H1 (cell line): ENCODE measurements around the gene DYNLRB1. TPM values are rescaled to one million over a fixed set of nuclear protein-coding genes. Genes with fewer than 3 reads are reported as not detected.

ENCODE experiments used
- CTCF ChIA-PET: fragments of 300-600 bp; sonication (Branson Sonifier 250); formaldehyde crosslinking; loops from one replicate; lab custom pipeline; 2021; ENCODE audit not compliant: partially characterized antibody; lab: Charles Lee
- POLR2A ChIA-PET: fragments of 300-600 bp; sonication (Branson Sonifier 250); formaldehyde crosslinking; loops from one replicate; lab custom pipeline; 2021; ENCODE audit warnings: inconsistent platforms; ENCODE audit not compliant: partially characterized antibody; lab: Charles Lee
- DNase-seq, 2 experiments: peaks; one replicate each; pipeline versions ENCODE4 v3.0.0 to v3.0.0-alpha.2; 2010 to 2022; ENCODE audit warnings: low spot score in 2 of 2, low read depth in 1 of 2, mixed read lengths in 1 of 2
- FAIRE-seq: peaks from 2 replicates; lab custom pipeline; 2011; peaks lifted over from hg19 to GRCh38; lab: Jason Lieb, UNC
- H2AFZ ChIP-seq: 2 replicates; pipeline ENCODE4 v1.8.1; 2012; ENCODE audit warnings: low read length, inconsistent platforms
- H2AK5ac ChIP-seq: 2 replicates; pipeline ENCODE4 v1.6.1; 2013; ENCODE audit warnings: low read depth, low read length
- H2BK120ac ChIP-seq: replicated peaks from 2 replicates; pipeline ENCODE3; 2013; ENCODE audit warnings: low read depth, low read length, inconsistent platforms
- H2BK12ac ChIP-seq: 2 replicates; pipeline ENCODE4 v1.6.1; 2013; ENCODE audit warnings: low read depth, low read length
- H2BK15ac ChIP-seq: 2 replicates; pipeline ENCODE4 v1.6.1; 2013; ENCODE audit warnings: low read length
- H2BK20ac ChIP-seq: 2 replicates; pipeline ENCODE4 v1.6.1; 2013; ENCODE audit warnings: low read length
- H2BK5ac ChIP-seq: 2 replicates; pipeline ENCODE4 v1.6.1; 2013; ENCODE audit warnings: low read depth, low read length
- H3K14ac ChIP-seq: 2 replicates; pipeline ENCODE4 v1.6.1; 2013; ENCODE audit warnings: inconsistent platforms; ENCODE audit not compliant: insufficient read length
- H3K18ac ChIP-seq: 2 replicates; pipeline ENCODE4 v1.6.1; 2013; ENCODE audit warnings: low read length; ENCODE audit errors: extremely low read depth
- H3K23ac ChIP-seq: 2 replicates; pipeline ENCODE4 v1.6.1; 2013; ENCODE audit warnings: inconsistent platforms; ENCODE audit not compliant: insufficient read length
- H3K23me2 ChIP-seq: 2 replicates; pipeline ENCODE4 v1.6.1; 2013; ENCODE audit warnings: low read depth, low read length
- H3K27ac ChIP-seq: 2 replicates; pipeline ENCODE4 v1.6.1; 2011; ENCODE audit warnings: low read depth, low read length, inconsistent platforms
- H3K27me3 ChIP-seq, 4 experiments: replicated peaks in 1 of 4; 1 replicate in 1 of 4; 2 replicates in 3 of 4; pipeline versions ENCODE4 v1.6.1 to v1.8.1; 2011 to 2013; ENCODE audit warnings: low read length in 3 of 4, mild to moderate bottlenecking in 3 of 4, inconsistent platforms in 2 of 4, mixed read lengths in 2 of 4, moderate library complexity in 1 of 4; ENCODE audit not compliant: control insufficient read depth in 3 of 4, insufficient read depth in 3 of 4; ENCODE audit errors: extremely low read depth in 1 of 4
- H3K36me3 ChIP-seq, 4 experiments: 2 replicates each; pipeline versions ENCODE4 v1.6.1 to v1.8.1; 2011 to 2013; ENCODE audit warnings: mild to moderate bottlenecking in 4 of 4, low read length in 3 of 4, moderate library complexity in 2 of 4, control low read depth in 1 of 4, inconsistent platforms in 1 of 4; ENCODE audit not compliant: insufficient read depth in 4 of 4, control insufficient read depth in 2 of 4
- H3K4ac ChIP-seq: replicated peaks from 2 replicates; pipeline ENCODE3; 2013; ENCODE audit warnings: low read length, low read depth, mixed read lengths, inconsistent platforms; ENCODE audit not compliant: insufficient read length
- H3K4me1 ChIP-seq, 4 experiments: replicated peaks in 1 of 4; 1 replicate in 1 of 4; 2 replicates in 3 of 4; pipeline versions ENCODE4 v1.6.1 to v1.8.1; 2011 to 2013; ENCODE audit warnings: low read length in 3 of 4, inconsistent platforms in 2 of 4, mixed read lengths in 1 of 4; ENCODE audit not compliant: insufficient read depth in 4 of 4, control insufficient read depth in 3 of 4
- H3K4me2 ChIP-seq, 2 experiments: 2 replicates each; pipeline versions ENCODE4 v1.6.1 to v1.8.1; 2011 to 2013; ENCODE audit warnings: low read depth in 2 of 2, low read length in 2 of 2, control low read depth in 1 of 2, inconsistent platforms in 1 of 2, mild to moderate bottlenecking in 1 of 2; ENCODE audit not compliant: insufficient read depth in 1 of 2
- H3K4me3 ChIP-seq, 4 experiments: fragments of 200-600, 300-600 bp in 1 of 4; sonication (generic), shearing (Covaris generic), sonication (Bioruptor Twin) in 1 of 4; 2 replicates each; pipeline versions ENCODE4 v1.5.1 to v1.8.1; 2011 to 2016; ENCODE audit warnings: low read length in 4 of 4, low read depth in 3 of 4, control low read depth in 2 of 4, inconsistent platforms in 2 of 4, mild to moderate bottlenecking in 2 of 4, mixed read lengths in 1 of 4, moderate library complexity in 1 of 4; ENCODE audit not compliant: insufficient read depth in 2 of 4; ENCODE audit errors: extremely low read depth in 1 of 4
- H3K56ac ChIP-seq: replicated peaks from 2 replicates; pipeline ENCODE3; 2013; ENCODE audit warnings: low read depth, mild to moderate bottlenecking, mixed read lengths, low read length, inconsistent platforms; ENCODE audit not compliant: insufficient read length
- H3K79me1 ChIP-seq: 2 replicates; pipeline ENCODE4 v1.6.1; 2013; ENCODE audit warnings: low read depth, low read length, control low read depth
- H3K79me2 ChIP-seq, 2 experiments: 2 replicates each; pipeline versions ENCODE4 v1.6.1 to v1.8.1; 2012 to 2013; ENCODE audit warnings: low read length in 2 of 2, mild to moderate bottlenecking in 2 of 2, inconsistent platforms in 1 of 2; ENCODE audit not compliant: insufficient read depth in 2 of 2, control insufficient read depth in 1 of 2
- H3K9ac ChIP-seq, 4 experiments: replicated peaks in 1 of 4; 1 replicate in 1 of 4; 2 replicates in 3 of 4; pipeline versions ENCODE4 v1.6.1 to v1.8.1; 2011 to 2013; ENCODE audit warnings: low read depth in 3 of 4, low read length in 3 of 4, control low read depth in 2 of 4, mild to moderate bottlenecking in 2 of 4, moderate library complexity in 2 of 4, inconsistent platforms in 1 of 4; ENCODE audit errors: extremely low read depth in 1 of 4
- H3K9me3 ChIP-seq, 2 experiments: 2 replicates each; pipeline versions ENCODE4 v1.6.1 to v1.8.1; 2012 to 2013; ENCODE audit warnings: mild to moderate bottlenecking in 2 of 2, moderate library complexity in 2 of 2, control low read depth in 1 of 2, inconsistent platforms in 1 of 2, low read depth in 1 of 2, low read length in 1 of 2, mixed read lengths in 1 of 2; ENCODE audit not compliant: insufficient read depth in 2 of 2
- H4K20me1 ChIP-seq, 2 experiments: replicated peaks in 1 of 2; 2 replicates each; pipeline versions ENCODE3 to v1.8.1; 2011 to 2013; ENCODE audit warnings: inconsistent platforms in 2 of 2, low read length in 2 of 2, mild to moderate bottlenecking in 1 of 2; ENCODE audit not compliant: insufficient read depth in 2 of 2, control insufficient read depth in 1 of 2
- H4K5ac ChIP-seq: 2 replicates; pipeline ENCODE4 v1.6.1; 2013; ENCODE audit warnings: low read length, low read depth, mixed read lengths, inconsistent platforms; ENCODE audit not compliant: insufficient read length
- H4K8ac ChIP-seq: 2 replicates; pipeline ENCODE4 v1.8.0; 2013; ENCODE audit warnings: mild to moderate bottlenecking, moderate library complexity, low read length, inconsistent platforms; ENCODE audit not compliant: insufficient read depth; ENCODE audit errors: extremely low read depth
- H4K91ac ChIP-seq: replicated peaks from 2 replicates; pipeline ENCODE3; 2013; ENCODE audit warnings: low read length, mixed read lengths, inconsistent platforms; ENCODE audit not compliant: insufficient read length
- CBX8 ChIP-seq: fragments of 300-800, 300-1000 bp; sonication (generic); IDR thresholded peaks from 2 replicates; pipeline ENCODE4 v1.7.1; 2016; ENCODE audit warnings: low read depth, low read length, borderline replicate concordance
- NANOG ChIP-seq: IDR thresholded peaks from 2 replicates; pipeline ENCODE4 v1.6.1; 2011; ENCODE audit warnings: low read length, low read depth, mild to moderate bottlenecking, inconsistent platforms; ENCODE audit not compliant: insufficient read depth, poor library complexity, severe bottlenecking
- WGBS, 2 experiments: shearing (Covaris generic) in 1 of 2; methylation state at CpG; one replicate each; pipeline versions ENCODE4 v1.1.6 to v1.1.7; 2013 to 2015; ENCODE audit warnings: low lambda C conversion rate in 2 of 2, mixed read lengths in 2 of 2, inconsistent platforms in 1 of 2, low coverage in 1 of 2, missing lambda C conversion rate in 1 of 2; ENCODE audit not compliant: insufficient replicate concordance in 2 of 2, insufficient coverage in 1 of 2, insufficient read length in 1 of 2; ENCODE audit errors: extremely low coverage in 1 of 2, missing lambda C conversion rate in 1 of 2; 5-methylcytosine and 5-hydroxymethylcytosine counted together
- polyA plus RNA-seq, 7 experiments: library from polyadenylated mRNA; depleted of rRNA in 3 of 7; stranded (reverse) in 5 of 7; unstranded in 2 of 7; fragments of >200 nt in 5 of 7; fragments of 200-250 nt in 2 of 7; gene quantifications; 1 replicate in 5 of 7; 2 replicates in 1 of 7; 4 replicates in 1 of 7; pipeline versions ENCODE4 v1.2.1 to v1.2.3, GENCODE V29; 2011 to 2013; ENCODE audit warnings: missing spikeins in 2 of 7, mixed read lengths in 2 of 7
- total RNA-seq: library from RNA; stranded (reverse); fragmentation: NEBNext Ultra II Directional; extraction: Animal tissue kit (Norgen Biotek cat#: 25700); gene quantifications from 2 replicates; pipeline ENCODE4 v1.2.1, GENCODE V29; 2021

The DYNLRB1 gene
- total and polyA plus RNA-seq, 2 of the 8 experiments (the other 6 are each of a cell fraction or from before 2014, with no cell fraction given), result 109 to 214 TPM

DNA sequence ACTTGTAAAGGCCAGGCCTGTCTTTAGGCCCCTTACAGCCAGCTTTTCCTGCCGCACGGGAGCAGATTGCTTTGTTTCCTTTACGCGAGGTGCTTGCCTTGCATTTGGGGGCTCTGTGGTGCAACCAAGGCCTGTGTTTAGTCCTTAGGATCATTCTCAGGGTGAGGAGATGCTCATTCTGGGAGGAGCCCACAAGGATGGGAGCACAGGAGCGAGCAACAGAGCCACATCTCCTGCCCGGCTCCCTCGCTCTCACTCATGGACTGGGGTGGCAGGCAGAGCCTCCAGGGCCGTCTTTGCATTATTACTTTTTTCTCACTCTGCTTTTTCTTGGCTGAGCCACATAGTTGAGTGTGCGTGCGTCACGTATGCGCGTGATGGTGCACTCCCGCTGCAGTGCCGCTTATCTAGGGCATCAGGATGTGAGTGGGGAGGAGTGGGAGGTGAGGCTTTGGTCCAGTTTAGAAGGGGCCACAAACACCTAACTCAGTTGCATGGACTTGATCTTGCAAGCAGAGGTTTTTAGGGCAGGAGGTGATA, 19.1 kb downstream of the DYNLRB1 start:
- no peak overlapping the region for H2AK5ac ChIP-seq

More for the DNA sequence above, 19.1 kb downstream of the DYNLRB1 start:
- H2BK20ac ChIP-seq, result no peak overlapping the region
- H2BK12ac ChIP-seq, result no peak overlapping the region
- no peak overlapping the region for H4K91ac ChIP-seq
- no peak overlapping the region for H3K27ac ChIP-seq
- no peak overlapping the region for H4K8ac ChIP-seq
- H2BK5ac ChIP-seq, result no peak overlapping the region
- no peak overlapping the region for H4K5ac ChIP-seq
- FAIRE-seq (no peak), DNase-seq (no peak)
- no peak overlapping the region for H3K18ac ChIP-seq
- peaks cover 4% of the 10 kb centered on the region; the same call in 1 of the 2 replicates for H3K79me1 ChIP-seq
- no peak overlapping the region for H3K23ac ChIP-seq
- ChIA-PET CTCF (interaction anchor here (0.9 to 2.0 kb wide), 3 partner anchors 11 to 233 kb away, joined by 3 to 7 read pairs (median 4); no protein-coding TSS in a partner anchor), POLR2A (interaction anchor here (1.9 kb wide), 1 partner anchor 10 kb away, joined by 4 read pairs; no protein-coding TSS in a partner anchor)
- H2BK15ac ChIP-seq, result no peak overlapping the region
- no peak overlapping the region for H3K14ac ChIP-seq
- H3K9me3 ChIP-seq, result no peaks in the 10 kb centered on the region
- H3K23me2 ChIP-seq, result no peaks in the 10 kb centered on the region
- WGBS, 2 experiments, result 89% methylated on average over 15 of the region's 15 CpGs; no CpG with 5 or more reads in 1 of the 2 experiments
- peaks cover 2 to 14% of the 10 kb centered on the region in 2 experiments for H4K20me1 ChIP-seq
- H3K79me2 ChIP-seq, result no peaks in the 10 kb centered on the region
- no peak overlapping the region for H3K4ac ChIP-seq
- H3K4me3 ChIP-seq, result no peak overlapping the region
- no peak overlapping the region for H3K56ac ChIP-seq
- no peak overlapping the region for H3K9ac ChIP-seq
- H2AFZ ChIP-seq, result no peak overlapping the region
- peaks cover 11 to 35% (median 14%) of the 10 kb centered on the region in 4 experiments for H3K36me3 ChIP-seq
- no peak for TF ChIP-seq NANOG
- no peak for TF ChIP-seq CBX8
- no peak overlapping the region for H2BK120ac ChIP-seq
- no peak overlapping the region for H3K4me2 ChIP-seq
- H3K4me1 ChIP-seq, result no peaks in the 10 kb centered on the region
- no peaks in the 10 kb centered on the region for H3K27me3 ChIP-seq
